HEK293 (cell line): ENCODE measurements around the gene FRMD5.

ENCODE experiments used
- CTCF ChIP-seq: fragments of 450-650 bp; formaldehyde crosslinking; IDR thresholded peaks from 2 replicates; pipeline ENCODE4 v1.5.1; 2016; ENCODE audit warnings: missing biosample characterization, missing genetic modification characterization
- KLF8 ChIP-seq: fragments of 450-650 bp; formaldehyde crosslinking; IDR thresholded peaks from 2 replicates; pipeline ENCODE4 v1.5.1; 2016; ENCODE audit warnings: missing biosample characterization, missing genetic modification characterization
- PRDM10 ChIP-seq: fragments of 450-650 bp; formaldehyde crosslinking; IDR thresholded peaks from 2 replicates; pipeline ENCODE4 v1.5.1; 2016; ENCODE audit warnings: missing biosample characterization, missing genetic modification characterization
- ZBTB11 ChIP-seq: fragments of 450-650 bp; formaldehyde crosslinking; conservative IDR thresholded peaks from 2 replicates; pipeline ENCODE4 v1.5.1; 2016; ENCODE audit warnings: low read depth, missing biosample characterization, missing genetic modification characterization
- ZNF23 ChIP-seq: fragments of 450-650 bp; formaldehyde crosslinking; IDR thresholded peaks from 2 replicates; pipeline ENCODE4 v1.5.1; 2016; ENCODE audit warnings: missing biosample characterization, missing genetic modification characterization, borderline replicate concordance
- ZNF24 ChIP-seq: fragments of 450-650 bp; formaldehyde crosslinking; IDR thresholded peaks from 2 replicates; pipeline ENCODE4 v1.5.1; 2016; ENCODE audit warnings: missing biosample characterization, missing genetic modification characterization
- ZNF311 ChIP-seq: fragments of 450-650 bp; formaldehyde crosslinking; IDR thresholded peaks from 2 replicates; pipeline ENCODE4 v1.5.1; 2017; ENCODE audit warnings: missing biosample characterization, missing genetic modification characterization, borderline replicate concordance
- ZNF366 ChIP-seq: fragments of 450-650 bp; formaldehyde crosslinking; conservative IDR thresholded peaks from 2 replicates; pipeline ENCODE4 v1.5.1; 2016; ENCODE audit warnings: missing biosample characterization, missing genetic modification characterization
- ZNF561 ChIP-seq: fragments of 450-650 bp; IDR thresholded peaks from 2 replicates; pipeline ENCODE4 v1.5.1; 2018; ENCODE audit warnings: missing biosample characterization, missing genetic modification characterization, borderline replicate concordance
- ZNF645 ChIP-seq: fragments of 450-650 bp; formaldehyde crosslinking; IDR thresholded peaks from 2 replicates; pipeline ENCODE4; 2016; ENCODE audit warnings: missing biosample characterization, missing genetic modification characterization
- ZNF654 ChIP-seq: fragments of 450-650 bp; formaldehyde crosslinking; IDR thresholded peaks from 2 replicates; pipeline ENCODE4 v1.5.1; 2016; ENCODE audit warnings: low read depth, missing biosample characterization, missing genetic modification characterization
- ZSCAN5A ChIP-seq: fragments of 450-650 bp; formaldehyde crosslinking; IDR thresholded peaks from 2 replicates; pipeline ENCODE4 v1.5.1; 2016; ENCODE audit warnings: missing biosample characterization, missing genetic modification characterization
- TF ChIP-seq, protein P1 (sequence below): IDR thresholded peaks from 2 replicates; pipeline ENCODE4 v1.6.1; 2011; ENCODE audit warnings: mild to moderate bottlenecking, low read depth, low read length, borderline replicate concordance
- TF ChIP-seq, protein P2 (sequence below): fragments of 450-650 bp; formaldehyde crosslinking; IDR thresholded peaks from 2 replicates; pipeline ENCODE4 v1.5.1; 2016; ENCODE audit warnings: missing biosample characterization, missing genetic modification characterization

- TF ChIP-seq CTCF, result no peak
- TF ChIP-seq ZNF311 (tag by site-specific recombination), result no peak
- TF ChIP-seq KLF8, result no peak
- TF ChIP-seq ZNF24 (tag by site-specific recombination), result no peak
- TF ChIP-seq, protein P1, sequence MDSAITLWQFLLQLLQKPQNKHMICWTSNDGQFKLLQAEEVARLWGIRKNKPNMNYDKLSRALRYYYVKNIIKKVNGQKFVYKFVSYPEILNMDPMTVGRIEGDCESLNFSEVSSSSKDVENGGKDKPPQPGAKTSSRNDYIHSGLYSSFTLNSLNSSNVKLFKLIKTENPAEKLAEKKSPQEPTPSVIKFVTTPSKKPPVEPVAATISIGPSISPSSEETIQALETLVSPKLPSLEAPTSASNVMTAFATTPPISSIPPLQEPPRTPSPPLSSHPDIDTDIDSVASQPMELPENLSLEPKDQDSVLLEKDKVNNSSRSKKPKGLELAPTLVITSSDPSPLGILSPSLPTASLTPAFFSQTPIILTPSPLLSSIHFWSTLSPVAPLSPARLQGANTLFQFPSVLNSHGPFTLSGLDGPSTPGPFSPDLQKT, result no peak
- no peak for TF ChIP-seq ZNF366
- TF ChIP-seq ZNF23 (tag by site-specific recombination), result no peak
- TF ChIP-seq, protein P2, sequence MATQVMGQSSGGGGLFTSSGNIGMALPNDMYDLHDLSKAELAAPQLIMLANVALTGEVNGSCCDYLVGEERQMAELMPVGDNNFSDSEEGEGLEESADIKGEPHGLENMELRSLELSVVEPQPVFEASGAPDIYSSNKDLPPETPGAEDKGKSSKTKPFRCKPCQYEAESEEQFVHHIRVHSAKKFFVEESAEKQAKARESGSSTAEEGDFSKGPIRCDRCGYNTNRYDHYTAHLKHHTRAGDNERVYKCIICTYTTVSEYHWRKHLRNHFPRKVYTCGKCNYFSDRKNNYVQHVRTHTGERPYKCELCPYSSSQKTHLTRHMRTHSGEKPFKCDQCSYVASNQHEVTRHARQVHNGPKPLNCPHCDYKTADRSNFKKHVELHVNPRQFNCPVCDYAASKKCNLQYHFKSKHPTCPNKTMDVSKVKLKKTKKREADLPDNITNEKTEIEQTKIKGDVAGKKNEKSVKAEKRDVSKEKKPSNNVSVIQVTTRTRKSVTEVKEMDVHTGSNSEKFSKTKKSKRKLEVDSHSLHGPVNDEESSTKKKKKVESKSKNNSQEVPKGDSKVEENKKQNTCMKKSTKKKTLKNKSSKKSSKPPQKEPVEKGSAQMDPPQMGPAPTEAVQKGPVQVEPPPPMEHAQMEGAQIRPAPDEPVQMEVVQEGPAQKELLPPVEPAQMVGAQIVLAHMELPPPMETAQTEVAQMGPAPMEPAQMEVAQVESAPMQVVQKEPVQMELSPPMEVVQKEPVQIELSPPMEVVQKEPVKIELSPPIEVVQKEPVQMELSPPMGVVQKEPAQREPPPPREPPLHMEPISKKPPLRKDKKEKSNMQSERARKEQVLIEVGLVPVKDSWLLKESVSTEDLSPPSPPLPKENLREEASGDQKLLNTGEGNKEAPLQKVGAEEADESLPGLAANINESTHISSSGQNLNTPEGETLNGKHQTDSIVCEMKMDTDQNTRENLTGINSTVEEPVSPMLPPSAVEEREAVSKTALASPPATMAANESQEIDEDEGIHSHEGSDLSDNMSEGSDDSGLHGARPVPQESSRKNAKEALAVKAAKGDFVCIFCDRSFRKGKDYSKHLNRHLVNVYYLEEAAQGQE (tag by site-specific recombination), result no peak
- TF ChIP-seq ZNF645 (tag by site-specific recombination), result no peak
- no peak for TF ChIP-seq ZNF561
- no peak for TF ChIP-seq ZNF654 (tag by site-specific recombination)
- no peak for TF ChIP-seq ZBTB11 (tag by site-specific recombination)
- no peak for TF ChIP-seq ZSCAN5A (tag by site-specific recombination)
- no peak for TF ChIP-seq PRDM10 (tag by site-specific recombination)
Observed at GRCh38 chr15:43881245-43881644, 313.8 kb downstream of the FRMD5 start.
